ENCODE data around the gene ZDHHC7. TPM values are rescaled to one million over a fixed set of nuclear protein-coding genes. Genes with fewer than 3 reads are reported as not detected.

The ZDHHC7 gene
- total RNA-seq, 4 donors from 2014 or later = 24.8 to 89.1 (median 69.6) TPM

DNA sequence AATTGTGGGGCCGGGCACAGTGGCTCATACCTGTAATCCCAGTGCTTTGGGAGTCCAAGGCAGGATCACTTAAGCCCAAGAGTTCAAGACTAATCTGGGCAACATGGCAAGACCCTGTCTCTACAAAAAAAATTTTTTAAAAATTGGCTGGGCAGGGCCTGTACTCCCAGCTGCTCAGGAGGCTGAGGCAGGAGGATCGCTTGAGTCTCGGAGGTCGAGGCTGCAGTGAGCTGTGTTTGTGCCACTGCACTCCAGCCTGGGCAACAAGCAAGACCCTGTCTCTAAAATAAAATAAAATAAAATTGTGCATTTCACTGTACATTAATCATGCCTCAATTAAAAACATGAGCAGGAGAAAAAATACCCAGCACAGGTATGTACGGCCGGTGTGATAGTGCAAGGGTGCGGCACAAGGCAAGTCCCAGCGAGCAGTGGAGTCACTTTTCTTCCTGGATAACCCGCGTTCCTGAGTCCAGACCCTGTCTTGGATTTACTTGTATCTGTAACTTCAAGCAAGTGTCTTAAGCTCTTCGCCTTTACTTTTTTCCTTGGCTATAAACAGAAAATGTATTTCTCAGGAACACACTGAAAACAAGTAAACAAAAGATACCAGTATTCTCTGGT lies 11.4 kb downstream of the ZDHHC7 start:
- Histone ChIP-seq H3K4me3 (no peak overlapping the region), H3K9me3 (no peaks in the 10 kb centered on the region), H3K36me3 (peaks cover 0 to 3% (median 0%) of the 10 kb centered on the region in 3 donors), H3K27ac (peak overlapping the region in 2 of 4 donors; percentile 76 to 80), H3K27me3 (no peaks in the 10 kb centered on the region), H3K4me1 (peaks cover 2 to 73% (median 13%) of the 10 kb centered on the region in 4 donors)
- TF ChIP-seq, protein P1, sequence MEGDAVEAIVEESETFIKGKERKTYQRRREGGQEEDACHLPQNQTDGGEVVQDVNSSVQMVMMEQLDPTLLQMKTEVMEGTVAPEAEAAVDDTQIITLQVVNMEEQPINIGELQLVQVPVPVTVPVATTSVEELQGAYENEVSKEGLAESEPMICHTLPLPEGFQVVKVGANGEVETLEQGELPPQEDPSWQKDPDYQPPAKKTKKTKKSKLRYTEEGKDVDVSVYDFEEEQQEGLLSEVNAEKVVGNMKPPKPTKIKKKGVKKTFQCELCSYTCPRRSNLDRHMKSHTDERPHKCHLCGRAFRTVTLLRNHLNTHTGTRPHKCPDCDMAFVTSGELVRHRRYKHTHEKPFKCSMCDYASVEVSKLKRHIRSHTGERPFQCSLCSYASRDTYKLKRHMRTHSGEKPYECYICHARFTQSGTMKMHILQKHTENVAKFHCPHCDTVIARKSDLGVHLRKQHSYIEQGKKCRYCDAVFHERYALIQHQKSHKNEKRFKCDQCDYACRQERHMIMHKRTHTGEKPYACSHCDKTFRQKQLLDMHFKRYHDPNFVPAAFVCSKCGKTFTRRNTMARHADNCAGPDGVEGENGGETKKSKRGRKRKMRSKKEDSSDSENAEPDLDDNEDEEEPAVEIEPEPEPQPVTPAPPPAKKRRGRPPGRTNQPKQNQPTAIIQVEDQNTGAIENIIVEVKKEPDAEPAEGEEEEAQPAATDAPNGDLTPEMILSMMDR (IDR thresholded peaks at IDR 0.05) = no peak
- no peak for TF ChIP-seq POLR2A (IDR thresholded peaks at IDR 0.05)
- no peak for DNase-seq

DNA sequence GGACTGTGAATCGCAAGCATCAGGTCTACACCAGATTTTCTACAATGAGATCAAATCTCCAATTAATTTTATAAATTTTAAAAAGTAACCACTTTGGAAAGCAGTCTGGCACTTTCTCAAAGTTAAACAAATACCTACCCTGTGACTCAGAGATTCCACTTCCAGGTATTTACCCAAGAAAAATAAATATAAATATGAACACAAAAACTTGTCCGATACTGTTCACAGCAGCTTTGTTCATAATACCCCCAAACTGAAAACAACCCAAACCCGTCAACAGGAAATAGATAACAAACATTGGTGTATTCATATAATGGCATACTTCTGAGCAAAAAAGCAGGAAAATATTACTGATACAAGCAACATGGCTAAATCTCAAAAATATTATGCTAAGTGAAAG lies 12.1 kb downstream of the ZDHHC7 start:
- H3K27me3 ChIP-seq = no peaks in the 10 kb centered on the region
- peaks cover 0 to 8% (median 0%) of the 10 kb centered on the region in 3 donors for H3K36me3 ChIP-seq
- H3K4me1 ChIP-seq = peaks cover 2 to 73% (median 13%) of the 10 kb centered on the region in 4 donors
- DNase-seq = no peak
- H3K9me3 ChIP-seq = no peaks in the 10 kb centered on the region
- H3K27ac ChIP-seq = peak overlapping the region in 1 of 4 donors; percentile 76
- no peak overlapping the region for H3K4me3 ChIP-seq
- no peak for TF ChIP-seq POLR2A (IDR thresholded peaks at IDR 0.05)
- TF ChIP-seq, protein P1 (IDR thresholded peaks at IDR 0.05) = no peak

DNA sequence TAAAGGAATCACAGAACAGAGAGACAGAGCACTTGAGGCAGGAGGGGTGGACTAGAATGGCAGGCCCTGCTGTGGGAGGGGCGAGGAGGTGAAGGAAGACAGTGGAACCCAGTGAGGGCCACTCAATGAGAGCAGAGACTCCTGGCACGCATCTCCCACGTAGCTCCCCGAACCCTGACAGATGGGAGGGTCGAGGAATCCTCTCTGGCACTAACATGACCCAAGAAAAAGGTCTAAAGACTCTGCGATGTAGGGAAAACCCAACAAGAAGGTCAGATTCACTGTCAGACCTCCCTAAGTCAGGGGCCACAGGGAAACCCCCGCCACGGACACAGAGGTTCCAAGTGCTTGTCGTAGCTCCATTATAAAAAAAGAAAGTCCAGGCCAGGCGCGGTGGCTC lies 15.0 kb downstream of the ZDHHC7 start:
- peak overlapping the region in 2 of 4 donors; percentile 79 to 85 for H3K27ac ChIP-seq
- peaks cover 0 to 63% (median 1%) of the 10 kb centered on the region in 4 donors for H3K4me1 ChIP-seq
- no peak for TF ChIP-seq POLR2A (IDR thresholded peaks at IDR 0.05)
- TF ChIP-seq, protein P1 (IDR thresholded peaks at IDR 0.05) = no peak
- DNase-seq = no peak
- no peak overlapping the region for H3K4me3 ChIP-seq
- H3K9me3 ChIP-seq = no peaks in the 10 kb centered on the region
- no peaks in the 10 kb centered on the region for H3K27me3 ChIP-seq
- H3K36me3 ChIP-seq = peaks cover 0 to 20% (median 0%) of the 10 kb centered on the region in 3 donors

DNA sequence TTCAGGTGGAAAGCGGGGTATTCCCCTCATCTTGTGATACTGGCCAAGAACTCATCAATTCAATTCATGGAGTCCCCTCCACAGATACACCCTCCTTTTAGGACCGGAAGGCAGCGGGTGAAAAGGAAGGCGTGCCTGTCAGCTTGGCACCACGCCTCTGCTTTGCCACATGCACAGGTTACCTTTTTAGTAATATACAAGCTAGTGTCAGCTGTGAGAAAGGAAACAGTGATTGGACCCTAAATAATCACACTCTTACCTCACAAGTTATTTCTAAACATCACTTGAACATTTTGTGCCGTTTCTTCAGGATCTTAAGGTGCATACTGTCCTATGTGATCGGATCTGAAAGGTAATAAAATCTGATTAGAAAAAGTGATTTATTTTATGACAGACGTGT lies 15.7 kb downstream of the ZDHHC7 start:
- H3K27ac ChIP-seq = peak overlapping the region in 2 of 4 donors; percentile 79 to 85
- TF ChIP-seq, protein P1 (IDR thresholded peaks at IDR 0.05) = no peak
- peak in 1 of 2 donors; percentile 24 for TF ChIP-seq POLR2A (IDR thresholded peaks at IDR 0.05)
- H3K9me3 ChIP-seq = no peaks in the 10 kb centered on the region
- no peak overlapping the region for H3K4me3 ChIP-seq
- peaks cover 0 to 26% (median 0%) of the 10 kb centered on the region in 3 donors for H3K36me3 ChIP-seq
- no peaks in the 10 kb centered on the region for H3K27me3 ChIP-seq
- DNase-seq = no peak
- H3K4me1 ChIP-seq = peaks cover 0 to 56% (median 1%) of the 10 kb centered on the region in 4 donors

DNA sequence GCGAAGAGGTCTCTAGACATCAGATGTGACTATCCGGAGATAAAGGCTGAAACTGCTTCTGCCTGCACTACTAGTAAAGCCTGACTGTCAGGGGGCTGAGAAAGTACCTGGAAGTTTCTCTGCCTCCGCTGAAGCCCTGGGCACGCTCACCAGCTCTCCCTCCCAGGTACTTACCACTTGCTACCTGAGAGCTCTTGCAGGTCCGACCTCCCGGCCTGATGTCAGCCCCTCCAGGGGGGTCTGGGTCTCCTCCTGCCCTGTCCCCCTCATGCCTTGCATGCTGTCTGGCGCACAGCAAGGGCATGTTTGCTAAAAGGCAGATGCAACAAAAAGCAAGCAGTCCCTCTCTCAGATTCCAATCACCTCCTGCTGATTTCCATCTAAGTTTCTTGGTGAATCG lies 17.4 kb downstream of the ZDHHC7 start:
- Histone ChIP-seq H3K9me3 (no peaks in the 10 kb centered on the region), H3K4me3 (no peak overlapping the region), H3K4me1 (peaks cover 0 to 44% (median 1%) of the 10 kb centered on the region in 4 donors), H3K36me3 (peaks cover 0 to 43% (median 0%) of the 10 kb centered on the region in 3 donors), H3K27me3 (no peaks in the 10 kb centered on the region), H3K27ac (peak overlapping the region in 3 of 4 donors; percentile 35 to 85 (median 79))
- TF ChIP-seq, protein P1 (IDR thresholded peaks at IDR 0.05) = no peak
- TF ChIP-seq POLR2A (IDR thresholded peaks at IDR 0.05) = no peak
- no peak for DNase-seq
